ENCODE data around the gene COX6B1.

The COX6B1 gene

GRCh38 chr19:35633727-35634440, 14.2 kb upstream of the COX6B1 start:
- no peak for DNase-seq (ENCODE audit: extremely low read depth, low read depth)
- H3K4me3 ChIP-seq (replicated peaks; ENCODE audit: low read depth, low read length): no peak overlapping the region
- TF ChIP-seq CTCF (IDR thresholded peaks at IDR 0.05; ENCODE audit: low read depth, low read length, missing control alignments): no peak

GRCh38 chr19:35636651-35637050, 11.5 kb upstream of the COX6B1 start:
- no peak for DNase-seq (ENCODE audit: extremely low read depth, low read depth)
- TF ChIP-seq CTCF (IDR thresholded peaks at IDR 0.05; ENCODE audit: low read depth, low read length, missing control alignments): no peak
- H3K4me3 ChIP-seq (replicated peaks; ENCODE audit: low read depth, low read length): no peak overlapping the region

GRCh38 chr19:35637165-35637564, 11.0 kb upstream of the COX6B1 start:
- TF ChIP-seq CTCF (IDR thresholded peaks at IDR 0.05; ENCODE audit: low read depth, low read length, missing control alignments): no peak
- DNase-seq (ENCODE audit: extremely low read depth, low read depth): no peak
- no peak overlapping the region for H3K4me3 ChIP-seq (replicated peaks; ENCODE audit: low read depth, low read length)

GRCh38 chr19:35639321-35639639, 8.8 kb upstream of the COX6B1 start:
- H3K4me3 ChIP-seq (replicated peaks; ENCODE audit: low read depth, low read length): no peak overlapping the region
- no peak for TF ChIP-seq CTCF (IDR thresholded peaks at IDR 0.05; ENCODE audit: low read depth, low read length, missing control alignments)
- no peak for DNase-seq (ENCODE audit: extremely low read depth, low read depth)

GRCh38 chr19:35639863-35640262, 8.3 kb upstream of the COX6B1 start:
- TF ChIP-seq CTCF (IDR thresholded peaks at IDR 0.05; ENCODE audit: low read depth, low read length, missing control alignments): no peak
- H3K4me3 ChIP-seq (replicated peaks; ENCODE audit: low read depth, low read length): no peak overlapping the region
- DNase-seq (ENCODE audit: extremely low read depth, low read depth): no peak

- DNase-seq (ENCODE audit: extremely low read depth, low read depth): no peak
- H3K4me3 ChIP-seq (replicated peaks; ENCODE audit: low read depth, low read length): no peak within 1 kb of the TSS
- TF ChIP-seq CTCF (IDR thresholded peaks at IDR 0.05; ENCODE audit: low read depth, low read length, missing control alignments): no peak
Observed at GRCh38 chr19:35641515-35642151, 6.5 kb upstream of the COX6B1 start, which contains the start of gene ETV2. ETV2 (plus strand) TSS chr19:35641745; CDS start chr19:35642461, 716 bp downstream.

Measured in HFF-Myc (cell line).